HepG2 (cell line): ENCODE data around the gene RGS13. TPM values are rescaled to one million over a fixed set of nuclear protein-coding genes. Genes with fewer than 3 reads are reported as not detected.

Source experiments
- AGO1 ChIP-seq: fragments of 200-400 bp; formaldehyde crosslinking; IDR thresholded peaks from 2 replicates; pipeline ENCODE4 v1.6.1; 2017; ENCODE audit warnings: mild to moderate bottlenecking, low read depth, low read length, moderate library complexity; ENCODE audit not compliant: poor library complexity, severe bottlenecking
- CENPX ChIP-seq: sonication (generic); formaldehyde crosslinking; IDR thresholded peaks from 2 replicates; pipeline ENCODE4 v1.9.0; 2021; ENCODE audit warnings: mild to moderate bottlenecking, missing genetic modification reagents, moderate library complexity
- FOXA1 ChIP-seq, 2 experiments: fragments of 450-650 bp in 1 of 2; sonication (generic) in 1 of 2; formaldehyde crosslinking in 1 of 2; IDR thresholded peaks; 2 replicates each; pipeline versions ENCODE4 v1.4.0 to v1.6.1; 2016 to 2020; ENCODE audit warnings: missing genetic modification reagents in 1 of 2
- GABPA ChIP-seq, 2 experiments: IDR thresholded peaks; 2 replicates each; pipeline ENCODE4 v1.6.1; 2011 to 2016; ENCODE audit warnings: low read depth in 2 of 2, low read length in 1 of 2, missing biosample characterization in 1 of 2, missing genetic modification characterization in 1 of 2
- HDAC6 ChIP-seq: fragments of 200-600 bp; sonication (generic); IDR thresholded peaks from 2 replicates; pipeline ENCODE4 v1.7.0; 2017; ENCODE audit warnings: mild to moderate bottlenecking, antibody characterized with exemption, low read length, low read depth
- KMT2B ChIP-seq: IDR thresholded peaks from 2 replicates; pipeline ENCODE4 v1.6.1; 2016; ENCODE audit warnings: missing genetic modification reagents, missing compliant biosample characterization
- MEIS2 ChIP-seq: sonication (generic); formaldehyde crosslinking; IDR thresholded peaks from 2 replicates; pipeline ENCODE4 v1.9.0; 2021; ENCODE audit warnings: mild to moderate bottlenecking, missing genetic modification reagents
- NFRKB ChIP-seq: fragments of 450-650 bp; IDR thresholded peaks from 2 replicates; pipeline ENCODE4 v1.6.1; 2017
- POGZ ChIP-seq: sonication (generic); formaldehyde crosslinking; IDR thresholded peaks from 2 replicates; pipeline ENCODE4 v1.4.0; 2020; ENCODE audit warnings: mild to moderate bottlenecking, missing genetic modification reagents
- RCOR2 ChIP-seq: IDR thresholded peaks from 2 replicates; pipeline ENCODE4 v1.6.1; 2016; ENCODE audit warnings: missing biosample characterization, missing genetic modification reagents
- SP1 ChIP-seq, 2 experiments: fragments of 450-650 bp in 1 of 2; sonication (generic) in 1 of 2; formaldehyde crosslinking in 1 of 2; IDR thresholded peaks; 2 replicates each; pipeline versions ENCODE4 v1.4.0 to v1.6.1; 2016 to 2020; ENCODE audit warnings: missing genetic modification reagents in 1 of 2
- ZBTB39 ChIP-seq: sonication (generic); formaldehyde crosslinking; IDR thresholded peaks from 2 replicates; pipeline ENCODE4 v1.5.0; 2020; ENCODE audit warnings: missing genetic modification reagents
- ZNF138 ChIP-seq: sonication (generic); formaldehyde crosslinking; IDR thresholded peaks from 2 replicates; pipeline ENCODE4 v1.5.0; 2020; ENCODE audit warnings: mild to moderate bottlenecking, low read depth, missing genetic modification reagents
- ZNF232 ChIP-seq: sonication (generic); formaldehyde crosslinking; IDR thresholded peaks from 2 replicates; pipeline ENCODE4 v1.4.0; 2020; ENCODE audit warnings: missing genetic modification reagents, borderline replicate concordance
- ZNF253 ChIP-seq: sonication (generic); formaldehyde crosslinking; IDR thresholded peaks from 2 replicates; pipeline ENCODE4 v1.8.0; 2022; ENCODE audit warnings: mild to moderate bottlenecking, missing genetic modification reagents, borderline replicate concordance
- ZNF430 ChIP-seq: sonication (generic); formaldehyde crosslinking; IDR thresholded peaks from 2 replicates; pipeline ENCODE4 v1.9.0; 2021; ENCODE audit warnings: mild to moderate bottlenecking, missing genetic modification reagents
- ZNF451 ChIP-seq: sonication (generic); formaldehyde crosslinking; IDR thresholded peaks from 2 replicates; pipeline ENCODE4 v1.5.0; 2020; ENCODE audit warnings: mild to moderate bottlenecking, missing genetic modification reagents
- ZNF740 ChIP-seq: sonication (generic); formaldehyde crosslinking; IDR thresholded peaks from 2 replicates; pipeline ENCODE4 v1.4.0; 2020; ENCODE audit warnings: missing genetic modification reagents
- polyA plus RNA-seq, 8 experiments: library from polyadenylated mRNA; depleted of rRNA in 3 of 8; stranded (reverse) in 7 of 8; unstranded in 1 of 8; fragments of >200 nt; fragmentation: Illumina TruSeq in 4 of 8; extraction: Trizol in 4 of 8; gene quantifications; 2 replicates each; pipeline versions ENCODE4 v1.2.1 to v1.2.3, GENCODE V29; 2011 to 2016; ENCODE audit warnings: low read depth in 4 of 8, missing spikeins in 1 of 8, mixed read lengths in 1 of 8; ENCODE audit not compliant: insufficient read depth in 1 of 8
- total RNA-seq, 5 experiments: library from RNA; depleted of rRNA; stranded (reverse); fragments of >200 nt; fragmentation: Illumina TruSeq; extraction: Trizol; gene quantifications; 2 replicates each; pipeline ENCODE4 v1.2.3, GENCODE V29; 2016; ENCODE audit warnings: low read depth in 1 of 5
- TF ChIP-seq, protein P1 (sequence below): IDR thresholded peaks from 2 replicates; pipeline ENCODE4 v1.6.1; 2016; ENCODE audit warnings: mild to moderate bottlenecking
- TF ChIP-seq, protein P2 (sequence below): sonication (generic); formaldehyde crosslinking; IDR thresholded peaks from 2 replicates; pipeline ENCODE4 v1.4.0; 2020; ENCODE audit warnings: missing genetic modification reagents
- TF ChIP-seq, protein P3 (sequence below): sonication (generic); formaldehyde crosslinking; IDR thresholded peaks from 2 replicates; pipeline ENCODE4 v1.4.0; 2020; ENCODE audit warnings: mild to moderate bottlenecking, missing genetic modification reagents, borderline replicate concordance
- TF ChIP-seq, protein P4 (sequence below): sonication (generic); formaldehyde crosslinking; IDR thresholded peaks from 2 replicates; pipeline ENCODE4 v1.4.0; 2020; ENCODE audit warnings: missing genetic modification reagents

Gene RGS13
- total and polyA plus RNA-seq, 2 of the 13 experiments (the other 11 are each of a cell fraction or from before 2014, with no cell fraction given), result not detected

DNA sequence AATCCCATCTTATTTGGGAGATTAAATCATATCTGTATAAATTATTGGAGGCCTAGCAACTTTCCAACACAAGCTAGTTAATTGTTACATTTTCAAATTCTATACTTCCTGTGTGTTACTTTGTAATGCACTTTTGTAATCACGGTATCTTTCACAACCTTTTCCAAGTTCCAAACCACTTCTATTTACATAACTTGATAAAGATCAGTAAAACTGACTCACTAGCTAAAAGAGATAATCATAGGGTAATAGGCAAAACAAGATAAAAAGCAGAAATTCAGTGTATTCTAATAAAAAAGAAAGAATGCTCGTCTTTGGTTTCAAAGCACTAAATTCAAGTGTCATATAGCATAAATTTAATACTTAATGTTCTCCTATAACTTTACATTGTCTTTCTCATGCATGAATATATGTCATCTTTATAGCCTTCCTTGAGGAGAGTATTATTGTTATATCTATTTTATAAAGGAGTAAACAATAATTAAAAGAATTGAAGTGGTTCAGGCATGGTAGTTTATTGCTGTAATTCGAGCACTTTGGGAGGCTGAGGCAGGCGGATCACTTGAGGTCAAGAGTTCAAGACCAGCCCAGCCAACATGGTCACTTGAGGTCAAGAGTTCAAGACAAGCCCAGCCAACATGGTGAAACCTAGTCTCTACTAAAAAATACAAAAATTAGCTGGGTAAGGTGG, 66.4 kb downstream of the RGS13 start (continued):
- no peak for TF ChIP-seq ZBTB39 (CRISPR knock-in tag)
- TF ChIP-seq MEIS2, result no peak
- TF ChIP-seq ZNF740 (CRISPR knock-in tag), result no peak
- TF ChIP-seq HDAC6, result no peak
- TF ChIP-seq SP1 (IDR thresholded peaks at IDR 0.05), result no peak
- TF ChIP-seq SP1 (CRISPR knock-in tag; IDR thresholded peaks at IDR 0.05), result no peak
- no peak for TF ChIP-seq ZNF138 (CRISPR knock-in tag)
- TF ChIP-seq CENPX (CRISPR knock-in tag), result no peak
- TF ChIP-seq, protein P1, sequence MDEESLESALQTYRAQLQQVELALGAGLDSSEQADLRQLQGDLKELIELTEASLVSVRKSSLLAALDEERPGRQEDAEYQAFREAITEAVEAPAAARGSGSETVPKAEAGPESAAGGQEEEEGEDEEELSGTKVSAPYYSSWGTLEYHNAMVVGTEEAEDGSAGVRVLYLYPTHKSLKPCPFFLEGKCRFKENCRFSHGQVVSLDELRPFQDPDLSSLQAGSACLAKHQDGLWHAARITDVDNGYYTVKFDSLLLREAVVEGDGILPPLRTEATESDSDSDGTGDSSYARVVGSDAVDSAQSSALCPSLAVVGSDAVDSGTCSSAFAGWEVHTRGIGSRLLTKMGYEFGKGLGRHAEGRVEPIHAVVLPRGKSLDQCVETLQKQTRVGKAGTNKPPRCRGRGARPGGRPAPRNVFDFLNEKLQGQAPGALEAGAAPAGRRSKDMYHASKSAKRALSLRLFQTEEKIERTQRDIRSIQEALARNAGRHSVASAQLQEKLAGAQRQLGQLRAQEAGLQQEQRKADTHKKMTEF (CRISPR knock-in tag), result peak; percentile 85; the same call in 1 of the 2 replicates
- TF ChIP-seq ZNF451 (CRISPR knock-in tag), result no peak
- TF ChIP-seq, protein P2, sequence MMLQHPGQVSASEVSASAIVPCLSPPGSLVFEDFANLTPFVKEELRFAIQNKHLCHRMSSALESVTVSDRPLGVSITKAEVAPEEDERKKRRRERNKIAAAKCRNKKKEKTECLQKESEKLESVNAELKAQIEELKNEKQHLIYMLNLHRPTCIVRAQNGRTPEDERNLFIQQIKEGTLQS (CRISPR knock-in tag), result peak; percentile 45; the same call in 1 of the 2 replicates
- TF ChIP-seq ZNF232 (CRISPR knock-in tag), result no peak
- no peak for TF ChIP-seq ZNF430 (CRISPR knock-in tag)
- TF ChIP-seq POGZ, result peak; percentile 80
- no peak for TF ChIP-seq GABPA (IDR thresholded peaks at IDR 0.05; ENCODE audit: low read depth, low read length)
- TF ChIP-seq GABPA (CRISPR knock-in tag; IDR thresholded peaks at IDR 0.05; ENCODE audit: low read depth), result peak; percentile 52; the same call in 1 of the 2 replicates
- TF ChIP-seq, protein P3, sequence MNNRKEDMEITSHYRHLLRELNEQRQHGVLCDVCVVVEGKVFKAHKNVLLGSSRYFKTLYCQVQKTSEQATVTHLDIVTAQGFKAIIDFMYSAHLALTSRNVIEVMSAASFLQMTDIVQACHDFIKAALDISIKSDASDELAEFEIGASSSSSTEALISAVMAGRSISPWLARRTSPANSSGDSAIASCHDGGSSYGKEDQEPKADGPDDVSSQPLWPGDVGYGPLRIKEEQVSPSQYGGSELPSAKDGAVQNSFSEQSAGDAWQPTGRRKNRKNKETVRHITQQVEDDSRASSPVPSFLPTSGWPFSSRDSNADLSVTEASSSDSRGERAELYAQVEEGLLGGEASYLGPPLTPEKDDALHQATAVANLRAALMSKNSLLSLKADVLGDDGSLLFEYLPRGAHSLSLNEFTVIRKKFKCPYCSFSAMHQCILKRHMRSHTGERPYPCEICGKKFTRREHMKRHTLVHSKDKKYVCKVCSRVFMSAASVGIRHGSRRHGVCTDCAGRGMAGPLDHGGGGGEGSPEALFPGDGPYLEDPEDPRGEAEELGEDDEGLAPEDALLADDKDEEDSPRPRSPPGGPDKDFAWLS (CRISPR knock-in tag), result no peak
- TF ChIP-seq NFRKB, result no peak
- peak; percentile 53; the same call in 1 of the 2 replicates for TF ChIP-seq FOXA1 (IDR thresholded peaks at IDR 0.05)
- peak; percentile 80 for TF ChIP-seq FOXA1 (CRISPR knock-in tag; IDR thresholded peaks at IDR 0.05)
- TF ChIP-seq KMT2B (CRISPR knock-in tag), result no peak
- TF ChIP-seq, protein P4, sequence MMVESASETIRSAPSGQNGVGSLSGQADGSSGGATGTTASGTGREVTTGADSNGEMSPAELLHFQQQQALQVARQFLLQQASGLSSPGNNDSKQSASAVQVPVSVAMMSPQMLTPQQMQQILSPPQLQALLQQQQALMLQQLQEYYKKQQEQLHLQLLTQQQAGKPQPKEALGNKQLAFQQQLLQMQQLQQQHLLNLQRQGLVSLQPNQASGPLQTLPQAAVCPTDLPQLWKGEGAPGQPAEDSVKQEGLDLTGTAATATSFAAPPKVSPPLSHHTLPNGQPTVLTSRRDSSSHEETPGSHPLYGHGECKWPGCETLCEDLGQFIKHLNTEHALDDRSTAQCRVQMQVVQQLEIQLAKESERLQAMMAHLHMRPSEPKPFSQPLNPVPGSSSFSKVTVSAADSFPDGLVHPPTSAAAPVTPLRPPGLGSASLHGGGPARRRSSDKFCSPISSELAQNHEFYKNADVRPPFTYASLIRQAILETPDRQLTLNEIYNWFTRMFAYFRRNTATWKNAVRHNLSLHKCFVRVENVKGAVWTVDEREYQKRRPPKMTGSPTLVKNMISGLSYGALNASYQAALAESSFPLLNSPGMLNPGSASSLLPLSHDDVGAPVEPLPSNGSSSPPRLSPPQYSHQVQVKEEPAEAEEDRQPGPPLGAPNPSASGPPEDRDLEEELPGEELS (CRISPR knock-in tag), result peak; percentile 80
- peak; percentile 69 for TF ChIP-seq RCOR2 (CRISPR knock-in tag)
- no peak for TF ChIP-seq ZNF253 (CRISPR knock-in tag)
- no peak for TF ChIP-seq AGO1
